Stomach (tissue), 4 donors: ENCODE data around the gene TRMT2A.

Experiments used
- CTCF ChIP-seq, 7 experiments: fragments of 450-650 bp in 4 of 7; fragments of 200-600 bp in 3 of 7; sonication (generic) in 3 of 7; IDR thresholded peaks; one replicate each; pipeline ENCODE4 v1.5.1; 2016 to 2019; ENCODE audit warnings: antibody characterized with exemption in 7 of 7, control low read depth in 2 of 7, mild to moderate bottlenecking in 1 of 7
- POLR2AphosphoS5 ChIP-seq, 3 donors: sonication (generic); formaldehyde crosslinking; IDR thresholded peaks; one replicate each; pipeline ENCODE4 v1.6.1; 2016; ENCODE audit warnings: antibody characterized with exemption in 3 of 3

GRCh38 chr22:20069331-20070042 lies 47.5 kb downstream of the TRMT2A start:
- TF ChIP-seq POLR2AphosphoS5 (IDR thresholded peaks at IDR 0.05) (no peak), CTCF (IDR thresholded peaks at IDR 0.05) (no peak)
